SJCRH30 (cell line): ENCODE results near the gene OPN1SW. TPM values are rescaled to one million over a fixed set of nuclear protein-coding genes. Genes with fewer than 3 reads are reported as not detected.

Experiments
- DNase-seq, 2 experiments: peaks; one replicate each; pipeline ENCODE4 v3.0.0-alpha.2; 2015 to 2020
- H3K27ac ChIP-seq: fragments of 250-450 bp; sonication (Bioruptor Pico); 2 replicates; pipeline ENCODE4 v1.5.1; 2020; ENCODE audit warnings: mild to moderate bottlenecking, moderate library complexity
- H3K27me3 ChIP-seq: fragments of 250-450 bp; sonication (Bioruptor Pico); 2 replicates; pipeline ENCODE4 v1.5.1; 2020; ENCODE audit warnings: mild to moderate bottlenecking, moderate library complexity
- H3K36me3 ChIP-seq: fragments of 250-450 bp; sonication (Bioruptor Pico); 2 replicates; pipeline ENCODE4 v1.5.1; 2020; ENCODE audit warnings: mild to moderate bottlenecking, moderate library complexity
- H3K4me1 ChIP-seq: fragments of 250-450 bp; sonication (Bioruptor Pico); 2 replicates; pipeline ENCODE4 v1.5.1; 2020; ENCODE audit warnings: mild to moderate bottlenecking, moderate library complexity
- H3K4me3 ChIP-seq: fragments of 250-450 bp; sonication (Bioruptor Pico); 2 replicates; pipeline ENCODE4 v1.5.1; 2020; ENCODE audit warnings: mild to moderate bottlenecking, moderate library complexity
- H3K9me3 ChIP-seq: fragments of 250-450 bp; sonication (Bioruptor Pico); replicated peaks from 2 replicates; pipeline ENCODE4 v1.5.1; 2020; ENCODE audit warnings: mild to moderate bottlenecking, moderate library complexity
- total RNA-seq: library from RNA; depleted of rRNA; stranded (reverse); fragments of >200 nt; shearing (Covaris generic); gene quantifications from 2 replicates; pipeline ENCODE4 v1.2.3, GENCODE V29; 2014; rRNA removed

The OPN1SW gene
- total RNA-seq: not detected in 2 replicates

GRCh38 chr7:128775744-128776474, at the start of gene OPN1SW:
Gene OPN1SW (minus strand): TSS chr7:128775794. CDS start chr7:128775781, 13 bp downstream.
- Histone ChIP-seq H3K9me3 (peaks cover 5% of the 10 kb centered on the region), H3K4me1 (no peaks in the 10 kb centered on the region), H3K4me3 (no peak within 1 kb of the TSS), H3K27me3 (no peaks in the 10 kb centered on the region), H3K27ac (no peak within 1 kb of the TSS), H3K36me3 (peaks cover 24% of the 10 kb centered on the region)
- no peak for DNase-seq

- H3K4me1 ChIP-seq: no peaks in the 10 kb centered on the region
- no peaks in the 10 kb centered on the region for H3K27me3 ChIP-seq
- H3K9me3 ChIP-seq: no peaks in the 10 kb centered on the region
- no peak overlapping the region for H3K27ac ChIP-seq
- DNase-seq: no peak
- H3K36me3 ChIP-seq: no peaks in the 10 kb centered on the region
- H3K4me3 ChIP-seq: no peak overlapping the region
Measured at GRCh38 chr7:128821724-128822123, 46.1 kb upstream of the OPN1SW start.

- Histone ChIP-seq H3K4me3 (no peak overlapping the region), H3K9me3 (no peaks in the 10 kb centered on the region), H3K36me3 (no peaks in the 10 kb centered on the region), H3K4me1 (peaks cover 5% of the 10 kb centered on the region; the same call in 1 of the 2 replicates), H3K27ac (no peak overlapping the region), H3K27me3 (no peaks in the 10 kb centered on the region)
- no peak for DNase-seq
Measured at GRCh38 chr7:128818694-128819093, 43.1 kb upstream of the OPN1SW start.

- H3K27ac ChIP-seq: no peak overlapping the region
- H3K9me3 ChIP-seq: no peaks in the 10 kb centered on the region
- H3K4me1 ChIP-seq: peaks cover 5% of the 10 kb centered on the region; the same call in 1 of the 2 replicates
- no peak for DNase-seq
- H3K4me3 ChIP-seq: no peak overlapping the region
- H3K27me3 ChIP-seq: no peaks in the 10 kb centered on the region
- H3K36me3 ChIP-seq: no peaks in the 10 kb centered on the region
Measured at GRCh38 chr7:128815289-128815942, 39.8 kb upstream of the OPN1SW start.

GRCh38 chr7:128814499-128814898, 38.9 kb upstream of the OPN1SW start:
- Histone ChIP-seq H3K36me3 (no peaks in the 10 kb centered on the region), H3K9me3 (no peaks in the 10 kb centered on the region)

GRCh38 chr7:128812514-128813168, 37.0 kb upstream of the OPN1SW start:
- H3K27ac ChIP-seq: no peak overlapping the region
- no peaks in the 10 kb centered on the region for H3K27me3 ChIP-seq
- no peak overlapping the region for H3K4me3 ChIP-seq
- no peak for DNase-seq
- no peaks in the 10 kb centered on the region; the same call in 1 of the 2 replicates for H3K36me3 ChIP-seq
- H3K9me3 ChIP-seq: no peaks in the 10 kb centered on the region
- peaks cover 5% of the 10 kb centered on the region; the same call in 1 of the 2 replicates for H3K4me1 ChIP-seq

More at GRCh38 chr7:128814499-128814898, 38.9 kb upstream of the OPN1SW start:
- no peak overlapping the region for H3K4me3 ChIP-seq
- no peak overlapping the region for H3K27ac ChIP-seq
- no peaks in the 10 kb centered on the region for H3K27me3 ChIP-seq
- peaks cover 5% of the 10 kb centered on the region; the same call in 1 of the 2 replicates for H3K4me1 ChIP-seq
- peak; percentile 69 to 72 for DNase-seq

GRCh38 chr7:128811631-128812430, 36.2 kb upstream of the OPN1SW start:
- Histone ChIP-seq H3K27me3 (no peaks in the 10 kb centered on the region), H3K4me3 (no peak overlapping the region), H3K4me1 (peaks cover 5% of the 10 kb centered on the region; the same call in 1 of the 2 replicates), H3K36me3 (no peaks in the 10 kb centered on the region; the same call in 1 of the 2 replicates), H3K27ac (no peak overlapping the region), H3K9me3 (no peaks in the 10 kb centered on the region)
- no peak for DNase-seq

GRCh38 chr7:128810997-128811396, 35.4 kb upstream of the OPN1SW start:
- no peak overlapping the region for H3K27ac ChIP-seq
- H3K4me1 ChIP-seq: peaks cover 5% of the 10 kb centered on the region; the same call in 1 of the 2 replicates
- H3K4me3 ChIP-seq: no peak overlapping the region
- H3K9me3 ChIP-seq: no peaks in the 10 kb centered on the region
- no peak for DNase-seq
- no peaks in the 10 kb centered on the region for H3K27me3 ChIP-seq
- peaks cover 3% of the 10 kb centered on the region; the same call in 1 of the 2 replicates for H3K36me3 ChIP-seq

GRCh38 chr7:128810473-128810872, 34.9 kb upstream of the OPN1SW start:
- Histone ChIP-seq H3K36me3 (peaks cover 3% of the 10 kb centered on the region; the same call in 1 of the 2 replicates), H3K9me3 (no peaks in the 10 kb centered on the region), H3K4me3 (no peak overlapping the region), H3K27ac (no peak overlapping the region), H3K27me3 (no peaks in the 10 kb centered on the region), H3K4me1 (peaks cover 5% of the 10 kb centered on the region; the same call in 1 of the 2 replicates)
- no peak for DNase-seq

GRCh38 chr7:128809363-128809762, 33.8 kb upstream of the OPN1SW start:
- Histone ChIP-seq H3K27ac (no peak overlapping the region), H3K27me3 (no peaks in the 10 kb centered on the region), H3K4me1 (0 out of 2 replicates have a peak, but pooled peaks cover under 1% of the 10 kb centered on the region), H3K36me3 (peaks cover 3% of the 10 kb centered on the region; the same call in 1 of the 2 replicates), H3K4me3 (no peak overlapping the region), H3K9me3 (no peaks in the 10 kb centered on the region)
- peak; percentile 20 to 37 for DNase-seq

GRCh38 chr7:128807191-128807590, 31.6 kb upstream of the OPN1SW start:
- Histone ChIP-seq H3K27ac (no peak overlapping the region), H3K27me3 (no peaks in the 10 kb centered on the region), H3K36me3 (peaks cover 3% of the 10 kb centered on the region), H3K4me3 (no peak overlapping the region), H3K4me1 (no peaks in the 10 kb centered on the region; the same call in 1 of the 2 replicates), H3K9me3 (no peaks in the 10 kb centered on the region)
- no peak for DNase-seq

- DNase-seq: no peak
- no peaks in the 10 kb centered on the region for H3K27me3 ChIP-seq
- no peak overlapping the region for H3K4me3 ChIP-seq
- no peaks in the 10 kb centered on the region for H3K9me3 ChIP-seq
- H3K4me1 ChIP-seq: no peaks in the 10 kb centered on the region; the same call in 1 of the 2 replicates
- H3K36me3 ChIP-seq: peaks cover 6% of the 10 kb centered on the region
- no peak overlapping the region for H3K27ac ChIP-seq
Measured at GRCh38 chr7:128805225-128805624, 29.6 kb upstream of the OPN1SW start.

- no peak for DNase-seq
- Histone ChIP-seq H3K4me1 (no peaks in the 10 kb centered on the region; the same call in 1 of the 2 replicates), H3K27me3 (no peaks in the 10 kb centered on the region), H3K9me3 (no peaks in the 10 kb centered on the region), H3K27ac (no peak overlapping the region), H3K36me3 (peaks cover 6% of the 10 kb centered on the region), H3K4me3 (no peak overlapping the region)
Measured at GRCh38 chr7:128804484-128804883, 28.9 kb upstream of the OPN1SW start.
